HCT116 (cell line): Measurements from ENCODE around the gene TULP4. TPM values are rescaled to one million over a fixed set of nuclear protein-coding genes. Genes with fewer than 3 reads are reported as not detected.

Source experiments
- ATAC-seq: fragments of 200-7000 bp; cut with Tn5 transposase; 2 replicates; pipeline ENCODE4 v1.9.1; 2020; ENCODE audit warnings: mild to moderate bottlenecking, moderate library complexity
- BruUV-seq: library from RNA; stranded (reverse); fragments of 400-500 nt; replicated peaks from 2 replicates; lab custom pipeline; 2021; lab: Mats Ljungman, UMichigan
- CTCF ChIA-PET: fragments of 300-600 bp; sonication (Branson Sonifier 250); formaldehyde crosslinking; loops from one replicate; lab custom pipeline; 2021; ENCODE audit warnings: antibody characterized with exemption; lab: Charles Lee
- POLR2A ChIA-PET: fragments of 300-600, 350-600 bp; sonication (Branson Sonifier 250); formaldehyde crosslinking; loops from one replicate; lab custom pipeline; 2021; ENCODE audit warnings: antibody characterized with exemption; lab: Charles Lee
- RAD21 ChIA-PET, 2 experiments: fragments of 300-600 bp; sonication (Branson Sonifier 250); formaldehyde crosslinking; loops; one replicate each; lab custom pipeline; 2023; ENCODE audit warnings: low total read pairs in 2 of 2; ENCODE audit not compliant: uncharacterized antibody in 2 of 2, unreplicated experiment in 2 of 2, low non-redundant PET in 1 of 2; lab: Charles Lee
- DNase-seq: peaks from one replicate; pipeline ENCODE4 v3.0.0-alpha.2; 2010; ENCODE audit warnings: low read depth, low spot score
- H2AFZ ChIP-seq: fragments of 200-600 bp; shearing (Covaris generic), sonication (generic); 2 replicates; pipeline ENCODE4 v1.6.1; 2017; ENCODE audit warnings: low read depth, mixed run types, mixed read lengths, antibody characterized with exemption, low read length; ENCODE audit not compliant: poor library complexity, severe bottlenecking
- H3K27ac ChIP-seq: 2 replicates; pipeline ENCODE4 v1.5.1; 2012; ENCODE audit warnings: low read depth, low read length
- H3K27me3 ChIP-seq: fragments of 200-600 bp; sonication (generic); 2 replicates; pipeline ENCODE4 v1.6.1; 2016; ENCODE audit warnings: mixed run types, low read length, mixed read lengths; ENCODE audit not compliant: insufficient read depth
- H3K36me3 ChIP-seq, 2 experiments: fragments of 200-500 bp in 1 of 2; fragments of 200-600 bp in 1 of 2; sonication (Bioruptor generic) in 1 of 2; sonication (generic) in 1 of 2; 2 replicates each; pipeline versions ENCODE4 v1.5.1 to v1.6.1; 2014 to 2016; ENCODE audit warnings: low read length in 2 of 2, inconsistent platforms in 1 of 2, mixed read lengths in 1 of 2, mixed run types in 1 of 2; ENCODE audit not compliant: insufficient read depth in 2 of 2, control insufficient read depth in 1 of 2
- H3K4me1 ChIP-seq, 2 experiments: fragments of 200-600 bp in 1 of 2; sonication (generic) in 1 of 2; 2 replicates each; pipeline versions ENCODE4 v1.5.1 to v1.6.1; 2012 to 2017; ENCODE audit warnings: low read length in 2 of 2, inconsistent platforms in 1 of 2, mild to moderate bottlenecking in 1 of 2, mixed read lengths in 1 of 2, mixed run types in 1 of 2, moderate library complexity in 1 of 2; ENCODE audit not compliant: insufficient read depth in 2 of 2, control insufficient read depth in 1 of 2
- H3K4me2 ChIP-seq: fragments of 200-600 bp; sonication (generic); 2 replicates; pipeline ENCODE4 v1.6.1; 2017; ENCODE audit warnings: mixed run types, low read length, mixed read lengths
- H3K4me3 ChIP-seq, 2 experiments: fragments of 200-600 bp in 1 of 2; sonication (generic) in 1 of 2; replicated peaks in 1 of 2; 2 replicates each; pipeline ENCODE4 v1.5.1; 2011 to 2016; ENCODE audit warnings: low read length in 2 of 2, control low read depth in 1 of 2, low read depth in 1 of 2, mild to moderate bottlenecking in 1 of 2, mixed read lengths in 1 of 2, mixed run types in 1 of 2
- H3K79me2 ChIP-seq: fragments of 200-600 bp; sonication (generic); 2 replicates; pipeline ENCODE4 v1.6.1; 2017; ENCODE audit warnings: mild to moderate bottlenecking, mixed run types, low read length, moderate library complexity, mixed read lengths; ENCODE audit not compliant: insufficient read depth
- H3K9ac ChIP-seq: fragments of 200-600 bp; sonication (generic); 2 replicates; pipeline ENCODE4 v1.6.1; 2016; ENCODE audit warnings: low read length, mixed read lengths
- H3K9me2 ChIP-seq: fragments of 200-600 bp; sonication (generic), shearing (Covaris generic); 2 replicates; pipeline ENCODE4 v1.6.1; 2017; ENCODE audit warnings: mixed run types, mild to moderate bottlenecking, moderate library complexity; ENCODE audit not compliant: insufficient read depth
- H3K9me3 ChIP-seq, 2 experiments: fragments of 200-500 bp in 1 of 2; fragments of 200-600 bp in 1 of 2; sonication (Bioruptor generic) in 1 of 2; sonication (generic) in 1 of 2; 2 replicates each; pipeline ENCODE4 v1.6.1; 2014 to 2017; ENCODE audit warnings: low read length in 2 of 2, mixed read lengths in 2 of 2, inconsistent platforms in 1 of 2, low read depth in 1 of 2, mild to moderate bottlenecking in 1 of 2, mixed run types in 1 of 2, moderate library complexity in 1 of 2; ENCODE audit not compliant: control insufficient read depth in 1 of 2, insufficient read depth in 1 of 2
- H4K20me1 ChIP-seq: fragments of 200-600 bp; sonication (generic), shearing (Covaris generic); 2 replicates; pipeline ENCODE4 v1.6.1; 2017; ENCODE audit warnings: mixed run types, mild to moderate bottlenecking, moderate library complexity; ENCODE audit not compliant: insufficient read depth
- CEBPB ChIP-seq: IDR thresholded peaks from 2 replicates; pipeline ENCODE4 v1.6.1; 2012; ENCODE audit warnings: low read depth
- ELF1 ChIP-seq: IDR thresholded peaks from 2 replicates; pipeline ENCODE4 v1.6.1; 2012; ENCODE audit warnings: low read depth, borderline replicate concordance
- EZH2phosphoT487 ChIP-seq: fragments of 200-600 bp; IDR thresholded peaks from 2 replicates; pipeline ENCODE4 v1.6.1; 2018; ENCODE audit warnings: antibody characterized with exemption, borderline replicate concordance
- FOSL1 ChIP-seq: IDR thresholded peaks from 2 replicates; pipeline ENCODE4 v1.6.1; 2012; ENCODE audit warnings: low read depth
- JUND ChIP-seq: IDR thresholded peaks from 2 replicates; pipeline ENCODE4 v1.6.1; 2012
- POLR2A ChIP-seq: IDR thresholded peaks from 2 replicates; pipeline ENCODE4 v1.7.0; 2011; ENCODE audit warnings: borderline replicate concordance; ENCODE audit not compliant: insufficient read depth, insufficient read length; ENCODE audit errors: extremely low read depth
- POLR2AphosphoS5 ChIP-seq: IDR thresholded peaks from 2 replicates; pipeline ENCODE4 v1.6.1; 2011; ENCODE audit warnings: mild to moderate bottlenecking, low read depth, low read length, moderate library complexity
- RAD21 ChIP-seq: IDR thresholded peaks from 2 replicates; pipeline ENCODE4 v1.6.1; 2012; ENCODE audit warnings: low read depth, mild to moderate bottlenecking
- SIN3A ChIP-seq: IDR thresholded peaks from 2 replicates; pipeline ENCODE4 v1.6.1; 2012; ENCODE audit warnings: low read depth
- YY1 ChIP-seq: IDR thresholded peaks from 2 replicates; pipeline ENCODE4 v1.6.1; 2011; ENCODE audit warnings: low read length, low read depth, moderate library complexity, mild to moderate bottlenecking; ENCODE audit not compliant: insufficient replicate concordance; ENCODE audit errors: extremely low read depth
- ZFX ChIP-seq: fragments of 450-650 bp; IDR thresholded peaks from 2 replicates; pipeline ENCODE4 v1.6.1; 2017
- ZNF274 ChIP-seq: fragments of 200-500 bp; sonication (Bioruptor generic); IDR thresholded peaks from 2 replicates; pipeline ENCODE4 v1.6.1; 2014; ENCODE audit warnings: mild to moderate bottlenecking, low read depth, low read length, inconsistent platforms
- intact Hi-C: fragments of 100-400 bp; cut with micrococcal nuclease; formaldehyde crosslinking; loops from 2 replicates; pipeline ENCODE4 v1.10.0; 2022
- total RNA-seq: library from RNA; stranded (reverse); gene quantifications from one replicate; pipeline ENCODE4 v1.2.1, GENCODE V29; 2021; ENCODE audit not compliant: unreplicated experiment

TULP4 gene
- total RNA-seq, 1 experiment from 2014 or later: 70.8 TPM

GRCh38 chr6:158431036-158431435, 118.8 kb downstream of the TULP4 start:
- RAD21 ChIA-PET: no interaction called here
- H3K9me2 ChIP-seq: no peaks in the 10 kb centered on the region
- H3K79me2 ChIP-seq: no peaks in the 10 kb centered on the region
- H3K9ac ChIP-seq: no peak overlapping the region
- intact Hi-C loops: no loop called here
- DNase-seq: no peak
- no peaks in the 10 kb centered on the region for H3K9me3 ChIP-seq
- H2AFZ ChIP-seq: no peak overlapping the region
- CTCF ChIA-PET: no interaction called here
- TF ChIP-seq ZNF274 (no peak), ZFX (no peak), SIN3A (no peak), CEBPB (no peak), FOSL1 (no peak)
- TF ChIP-seq, all 23 proteins: peak for 0
- Histone ChIP-seq H3K27me3 (no peaks in the 10 kb centered on the region), H3K4me3 (no peak overlapping the region), H4K20me1 (no peaks in the 10 kb centered on the region), H3K36me3 (no peaks in the 10 kb centered on the region), H3K27ac (no peak overlapping the region), H3K4me1 (no peaks in the 10 kb centered on the region), H3K4me2 (no peak overlapping the region)
- POLR2A ChIA-PET: no interaction called here
- BruUV-seq: no TSS peak
- no peak for ATAC-seq

DNA sequence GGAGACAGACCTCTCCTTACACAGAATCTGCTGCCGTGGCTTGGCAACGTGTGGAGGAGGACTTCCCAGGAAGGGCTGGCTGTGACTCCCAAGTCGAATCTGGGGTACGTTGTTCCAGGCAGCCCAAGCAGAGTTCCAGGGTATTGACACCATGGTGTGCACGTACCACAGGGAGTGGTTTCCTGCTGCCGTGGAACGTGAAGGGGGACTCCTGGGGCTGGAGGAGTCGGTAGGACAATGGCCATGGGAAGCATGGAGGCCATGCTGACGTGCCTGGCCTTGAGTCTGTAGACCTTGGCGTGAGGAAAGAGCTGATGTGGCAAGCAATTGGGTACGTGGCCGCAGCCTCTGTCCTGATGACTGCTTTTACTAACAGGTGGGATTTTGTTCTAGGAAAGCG, 119.3 kb downstream of the TULP4 start:
- Histone ChIP-seq H3K4me2 (no peak overlapping the region), H4K20me1 (no peaks in the 10 kb centered on the region), H3K9me3 (no peaks in the 10 kb centered on the region), H3K4me3 (no peak overlapping the region), H2AFZ (no peak overlapping the region), H3K4me1 (no peaks in the 10 kb centered on the region), H3K27me3 (no peaks in the 10 kb centered on the region), H3K27ac (no peak overlapping the region), H3K36me3 (no peaks in the 10 kb centered on the region), H3K9ac (no peak overlapping the region), H3K79me2 (no peaks in the 10 kb centered on the region), H3K9me2 (no peaks in the 10 kb centered on the region)
- POLR2A ChIA-PET: no interaction called here
- ATAC-seq (no peak), DNase-seq (no peak)
- TF ChIP-seq RAD21: no peak
- no peak for TF ChIP-seq POLR2AphosphoS5
- no peak for TF ChIP-seq EZH2phosphoT487
- TF ChIP-seq ELF1: no peak
- TF ChIP-seq JUND: no peak
- no peak for TF ChIP-seq ZNF274
- no peak for TF ChIP-seq ZFX
- TF ChIP-seq SIN3A: no peak
- TF ChIP-seq POLR2A: no peak
- no peak for TF ChIP-seq YY1
- BruUV-seq: no TSS peak
- CTCF ChIA-PET: no interaction called here
- intact Hi-C loops: no loop called here
- RAD21 ChIA-PET: no interaction called here
